GM19397 (cell line): ENCODE data around the gene TRPC3.

Source experiments
- ATAC-seq: cut with Tn5 transposase; IDR thresholded peaks from one replicate; pipeline ENCODE4 v1.9.1; 2021; ENCODE audit warnings: mild to moderate bottlenecking, moderate library complexity; ENCODE audit not compliant: unreplicated experiment

Gene TRPC3

GRCh38 chr4:121876070-121876469, 75.8 kb downstream of the TRPC3 start:
- no peak for ATAC-seq

- ATAC-seq, result no peak
These were observed 76.2 kb downstream of the TRPC3 start for GRCh38 chr4:121875652-121876051.

- no peak for ATAC-seq
These were observed 78.3 kb downstream of the TRPC3 start for GRCh38 chr4:121873604-121874003.

GRCh38 chr4:121869841-121870822, 81.7 kb downstream of the TRPC3 start, which contains the start of gene BBS7:
BBS7 (minus strand) TSS chr4:121870474; CDS start chr4:121870313, 161 bp downstream.
- ATAC-seq, result peak; percentile 100

- ATAC-seq, result no peak
These were observed 88.1 kb downstream of the TRPC3 start for GRCh38 chr4:121863799-121864198.

GRCh38 chr4:121861426-121861825, 90.4 kb downstream of the TRPC3 start:
- ATAC-seq, result no peak

GRCh38 chr4:121860121-121860520, 91.7 kb downstream of the TRPC3 start:
- no peak for ATAC-seq

GRCh38 chr4:121851354-121851753, 100.5 kb downstream of the TRPC3 start:
- no peak for ATAC-seq

- no peak for ATAC-seq
These were observed 105.2 kb downstream of the TRPC3 start for GRCh38 chr4:121846662-121847061.

- ATAC-seq, result no peak
These were observed 109.0 kb downstream of the TRPC3 start for GRCh38 chr4:121842862-121843261.

- no peak for ATAC-seq
These were observed 113.7 kb downstream of the TRPC3 start for GRCh38 chr4:121838136-121838535.

GRCh38 chr4:121829511-121829910, 122.3 kb downstream of the TRPC3 start:
- no peak for ATAC-seq
